ENCODE results near the gene ITSN1.
A peak's percentile ranks its signal among the peaks of the same experiment; 100 is the strongest.
"Not testable (repeated sequence)": the region's sequence is repeated elsewhere in the genome, so short reads cannot be mapped to it uniquely, and the experiment has no call there.

The ITSN1 gene

DNA sequence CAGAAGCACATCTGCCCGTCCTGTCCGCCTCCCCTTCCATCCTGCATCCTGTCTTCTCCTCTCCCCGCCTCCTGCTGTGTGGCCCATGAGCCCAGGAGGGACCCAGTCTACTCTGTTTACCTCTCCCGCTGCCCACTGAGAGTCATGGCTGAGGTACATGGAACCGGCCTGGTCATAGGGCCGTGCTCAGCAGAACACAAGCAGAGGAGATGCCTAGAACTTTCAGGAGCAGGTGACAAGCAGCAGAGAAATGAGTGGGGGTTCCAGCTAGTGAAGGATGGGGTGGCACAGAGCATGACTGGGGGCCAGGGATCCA is 202.5 kb downstream of the ITSN1 start:
- no peak for DNase-seq

DNA sequence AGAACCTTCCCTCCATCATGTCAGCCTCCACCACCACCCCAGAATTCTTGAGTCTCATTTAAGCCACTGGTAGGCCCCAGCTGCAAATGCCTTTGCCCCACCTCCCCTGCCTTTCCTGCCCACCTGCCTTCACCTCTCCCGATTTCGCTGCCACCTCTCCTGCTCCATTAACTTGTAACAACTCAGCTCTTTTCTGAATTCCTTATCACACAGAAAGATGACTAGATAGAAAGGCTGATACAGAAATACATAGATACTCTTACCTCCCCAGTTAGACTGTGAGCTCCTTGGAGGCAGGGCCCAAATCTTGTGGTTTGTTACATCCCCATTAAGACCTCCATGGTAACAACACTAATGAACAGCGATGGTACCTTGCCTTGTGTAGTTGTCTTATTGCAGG is 203.8 kb downstream of the ITSN1 start:
- no peak for DNase-seq

DNA sequence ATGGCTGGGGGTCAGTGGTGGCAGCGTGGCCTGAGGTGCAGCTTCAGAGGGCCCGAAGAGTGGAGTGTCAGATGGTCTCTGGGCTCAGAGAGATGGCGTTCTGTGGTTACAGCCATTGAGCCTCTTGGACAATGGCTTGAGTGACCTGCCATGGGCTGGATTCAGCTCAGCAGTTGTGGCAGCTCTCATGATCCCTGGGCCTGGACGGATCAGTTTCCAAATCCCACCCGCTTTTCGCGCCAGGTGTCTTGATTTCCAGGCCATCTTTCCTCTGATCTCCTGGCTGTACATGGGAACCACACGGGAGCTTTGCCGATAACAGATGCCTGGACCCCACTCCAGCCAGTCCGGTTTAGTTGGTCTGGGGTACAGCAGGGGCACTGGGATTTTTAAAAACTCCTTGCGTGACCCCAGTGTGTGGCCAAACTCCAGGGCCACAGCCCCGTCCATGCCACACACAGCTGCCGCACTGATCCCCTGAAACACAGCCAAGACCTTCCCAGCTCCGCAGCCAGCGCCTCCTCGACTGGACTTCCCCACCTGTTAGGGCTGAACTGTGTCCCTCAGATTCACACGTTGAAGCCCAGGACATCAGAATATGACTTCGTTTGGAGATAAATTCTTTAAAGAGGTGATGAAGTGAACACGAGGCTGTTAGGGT is 205.4 kb downstream of the ITSN1 start:
- no peak for DNase-seq

DNA sequence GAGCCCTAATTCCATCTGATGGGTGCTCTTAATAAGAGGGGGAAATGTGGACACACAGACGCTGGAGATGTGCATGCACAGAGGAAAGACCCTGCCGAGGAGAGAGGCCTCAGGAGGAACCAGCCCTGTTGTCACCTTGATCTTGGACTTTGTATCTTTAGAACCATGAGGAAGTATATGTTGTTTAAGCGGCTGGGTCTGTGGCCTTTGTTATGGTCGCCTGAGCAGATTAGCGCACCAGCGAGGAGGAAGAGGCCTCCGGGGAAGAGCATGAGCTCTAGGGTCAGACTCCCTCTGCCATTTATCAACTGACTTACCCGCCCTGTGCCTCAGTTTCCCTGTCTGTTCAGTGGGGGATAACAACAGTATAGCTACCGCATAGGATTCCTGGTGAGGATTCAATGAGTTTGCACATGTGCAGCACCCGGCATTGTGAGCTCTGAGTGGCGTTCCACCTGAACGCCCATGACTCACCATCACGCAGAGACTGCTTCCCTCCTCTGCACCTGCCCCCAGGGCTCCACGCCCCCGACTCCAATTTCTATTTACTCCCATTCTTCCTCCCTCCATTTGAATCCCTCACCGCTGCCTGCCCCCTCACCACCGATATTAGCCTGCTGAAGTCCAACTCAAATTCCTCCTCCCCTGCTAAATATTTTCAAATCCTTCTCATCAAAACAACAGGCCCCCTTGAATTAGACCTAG is 206.1 kb downstream of the ITSN1 start:
- peak; percentile 8 for DNase-seq

DNA sequence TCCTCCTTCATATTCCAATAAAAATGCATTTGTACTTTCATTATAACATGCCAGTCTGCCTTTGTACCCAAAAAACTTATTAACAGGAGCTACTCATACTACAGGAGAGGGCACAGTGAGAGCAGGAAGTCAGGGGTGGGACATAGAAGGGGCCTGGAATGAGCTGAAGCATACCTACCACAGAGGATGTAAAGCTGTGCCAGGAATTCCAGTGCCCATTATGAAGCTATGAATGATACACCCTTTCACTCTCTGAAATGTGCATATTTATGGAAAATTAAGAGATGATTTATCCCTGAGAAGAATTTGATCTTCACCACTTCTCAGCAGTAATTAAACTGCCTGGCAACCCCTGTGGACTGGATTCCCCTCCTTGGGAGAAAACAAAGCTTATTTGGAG is 207.5 kb downstream of the ITSN1 start:
- no peak for DNase-seq

DNA sequence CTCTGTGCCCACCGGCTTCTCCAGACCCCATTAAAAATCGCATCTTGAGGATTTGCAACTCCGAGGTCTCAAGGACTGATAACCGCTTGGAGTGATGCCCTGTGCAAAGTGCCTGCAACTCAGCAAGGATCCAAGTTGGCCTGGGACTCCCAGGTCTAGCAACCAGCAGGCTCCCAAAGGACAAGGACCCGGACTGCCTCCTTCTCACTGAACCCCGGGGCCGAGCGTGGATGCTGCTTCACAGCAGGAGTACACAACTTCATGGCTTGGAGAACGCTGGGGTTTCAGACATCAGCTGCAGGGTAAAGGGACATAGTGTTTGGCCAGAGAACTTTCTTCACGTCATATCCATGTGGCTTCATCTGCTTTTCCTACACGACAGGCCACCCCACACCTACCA is 208.1 kb downstream of the ITSN1 start:
- no peak for DNase-seq

DNA sequence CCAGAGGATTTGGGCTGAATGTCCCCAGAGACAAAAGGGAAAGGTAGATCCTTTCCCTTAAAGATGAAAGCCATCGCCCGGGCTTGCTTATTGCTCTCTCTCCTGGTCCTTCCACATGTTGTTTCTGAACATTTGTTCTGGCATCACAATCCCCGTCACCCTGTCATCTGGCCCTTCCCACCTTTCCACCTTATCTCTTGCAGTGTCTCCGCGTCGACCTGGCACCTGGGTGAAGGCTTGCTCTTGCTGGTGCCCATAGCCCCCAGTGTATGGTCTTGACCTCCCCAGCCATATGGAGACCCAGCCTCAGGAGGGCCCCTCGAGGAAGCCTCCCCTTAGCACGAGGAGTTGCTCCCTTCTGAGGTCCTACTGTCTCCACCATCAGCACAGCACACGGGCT is 208.7 kb downstream of the ITSN1 start:
- no peak for DNase-seq

DNA sequence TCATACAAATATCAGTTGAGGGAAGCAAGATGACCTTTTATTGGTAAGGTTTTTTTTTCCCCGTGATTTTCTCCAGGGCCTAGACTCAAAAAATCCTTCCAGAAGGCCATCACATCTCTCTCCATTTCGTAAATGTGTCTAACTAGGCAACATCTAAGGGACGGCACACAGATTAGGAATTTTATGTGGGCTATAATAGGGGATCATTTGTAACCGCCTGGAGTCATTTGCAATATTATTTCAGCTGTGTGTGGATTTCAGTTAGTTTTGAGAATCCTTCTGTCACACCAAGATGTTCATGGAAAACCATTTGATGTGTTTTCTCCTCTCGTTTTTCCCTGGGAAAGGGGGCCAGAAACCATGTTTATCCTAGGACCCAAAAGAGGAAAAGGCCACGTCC is 210.2 kb downstream of the ITSN1 start:
- DNase-seq, result no peak

DNA sequence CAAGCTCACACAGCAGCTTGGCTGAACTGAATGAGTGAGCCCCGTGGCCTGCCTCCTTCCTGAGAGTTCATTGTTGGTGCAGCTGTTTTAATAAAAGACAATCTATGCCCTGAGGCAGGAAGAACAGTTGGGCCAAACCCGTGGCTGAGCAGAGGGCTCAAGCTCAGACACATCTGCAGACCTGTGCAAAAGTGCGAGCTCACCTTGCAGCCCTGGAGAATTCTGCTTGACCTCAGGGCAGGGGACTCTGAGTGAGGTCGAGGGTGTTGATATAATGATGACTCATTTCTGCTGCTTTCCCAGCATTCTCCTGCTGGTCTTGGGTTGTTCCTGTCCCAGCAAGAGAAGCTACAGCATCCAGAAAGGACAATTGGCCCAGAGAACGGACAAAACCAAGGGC is 212.3 kb downstream of the ITSN1 start:
- no peak for DNase-seq

DNA sequence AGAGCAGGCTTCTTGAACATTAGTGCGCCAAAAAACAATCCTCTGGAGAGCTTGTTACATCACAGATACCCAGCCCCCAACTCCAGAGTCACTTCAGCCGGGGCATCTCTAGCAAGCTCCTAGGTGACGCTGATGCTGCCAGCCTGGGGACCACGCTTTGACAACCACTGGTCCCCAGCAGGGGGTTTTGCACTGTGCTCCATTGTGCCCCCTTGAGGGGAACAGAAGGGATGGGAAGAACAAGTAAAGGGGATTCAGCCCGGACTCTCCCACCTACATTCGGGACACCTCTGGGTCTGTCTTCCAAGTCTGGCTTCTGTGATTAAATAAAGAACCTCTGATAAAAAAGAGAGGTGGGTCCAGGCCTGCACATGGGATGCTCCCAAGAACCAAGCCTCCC is 212.9 kb downstream of the ITSN1 start:
- DNase-seq, result no peak

DNA sequence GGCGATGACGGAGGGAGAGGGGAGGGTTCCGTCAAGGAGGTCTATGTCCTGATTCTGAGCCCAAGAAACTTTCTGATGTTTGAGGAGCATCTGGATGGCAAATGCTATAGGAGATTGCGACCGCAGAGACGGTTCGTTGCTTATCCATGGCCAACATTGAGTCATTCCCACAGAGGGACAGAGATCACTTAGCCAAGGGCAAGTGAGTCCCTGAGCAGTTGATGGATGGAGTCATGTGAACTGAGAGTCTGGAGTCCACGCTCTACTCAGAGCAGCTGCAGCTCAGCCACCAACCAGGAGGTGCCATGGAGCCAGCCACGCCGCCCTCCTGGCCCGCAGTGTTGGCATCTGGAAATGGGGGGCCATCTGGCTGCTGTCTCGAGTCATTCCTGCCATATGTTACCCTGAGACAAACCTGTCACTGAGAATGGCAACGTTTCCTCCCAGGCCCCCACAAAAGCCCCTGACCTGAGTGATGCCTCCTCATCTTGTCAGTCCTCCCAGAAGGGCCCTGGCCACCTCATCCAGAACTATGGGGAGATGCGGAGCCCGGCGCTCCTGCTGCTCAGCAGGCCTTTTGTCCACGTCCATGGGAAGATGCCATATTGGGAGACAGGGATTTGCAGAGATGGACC is 214.7 kb downstream of the ITSN1 start:
- no peak for DNase-seq

DNA sequence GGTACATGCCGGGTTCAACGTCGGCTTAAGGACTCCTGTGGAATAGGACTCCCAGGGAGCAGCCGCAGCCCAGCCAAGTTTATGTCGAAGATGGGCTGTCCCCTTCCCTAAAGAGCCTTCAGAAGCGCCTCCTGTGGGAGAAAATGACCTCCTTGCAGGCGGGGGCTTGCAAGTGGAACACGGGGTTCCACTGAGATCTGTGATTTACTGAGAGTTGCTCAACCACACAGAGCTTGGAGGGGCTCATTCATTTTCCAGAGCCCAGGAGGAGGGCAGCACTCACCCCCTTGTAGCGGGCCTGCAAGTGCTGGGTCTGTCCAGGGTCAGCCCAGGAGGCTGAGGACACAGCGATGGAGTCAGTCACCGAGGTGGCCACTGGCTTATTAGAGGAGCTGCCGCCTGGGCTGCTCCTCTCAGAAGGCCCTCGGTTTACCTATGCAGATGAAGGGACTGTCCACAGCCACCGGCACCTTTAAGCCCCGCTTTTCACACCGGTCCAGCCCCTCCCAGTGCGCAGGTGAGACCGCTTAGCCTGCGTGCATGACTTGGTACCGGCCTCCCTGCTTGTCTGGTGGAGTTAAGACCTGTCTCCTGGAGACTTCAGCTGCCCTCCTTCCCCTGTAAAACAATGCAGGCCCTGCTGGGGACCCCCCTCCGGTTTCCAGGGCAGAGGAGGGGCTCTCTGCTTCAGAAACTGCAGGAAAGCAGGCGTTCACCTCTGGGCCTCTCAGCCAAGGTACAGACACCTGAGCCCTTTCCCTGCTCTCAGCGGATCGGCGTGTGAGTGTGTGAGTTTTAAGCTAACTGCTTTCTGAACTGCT is 215.8 kb downstream of the ITSN1 start:
- DNase-seq, result no peak

DNA sequence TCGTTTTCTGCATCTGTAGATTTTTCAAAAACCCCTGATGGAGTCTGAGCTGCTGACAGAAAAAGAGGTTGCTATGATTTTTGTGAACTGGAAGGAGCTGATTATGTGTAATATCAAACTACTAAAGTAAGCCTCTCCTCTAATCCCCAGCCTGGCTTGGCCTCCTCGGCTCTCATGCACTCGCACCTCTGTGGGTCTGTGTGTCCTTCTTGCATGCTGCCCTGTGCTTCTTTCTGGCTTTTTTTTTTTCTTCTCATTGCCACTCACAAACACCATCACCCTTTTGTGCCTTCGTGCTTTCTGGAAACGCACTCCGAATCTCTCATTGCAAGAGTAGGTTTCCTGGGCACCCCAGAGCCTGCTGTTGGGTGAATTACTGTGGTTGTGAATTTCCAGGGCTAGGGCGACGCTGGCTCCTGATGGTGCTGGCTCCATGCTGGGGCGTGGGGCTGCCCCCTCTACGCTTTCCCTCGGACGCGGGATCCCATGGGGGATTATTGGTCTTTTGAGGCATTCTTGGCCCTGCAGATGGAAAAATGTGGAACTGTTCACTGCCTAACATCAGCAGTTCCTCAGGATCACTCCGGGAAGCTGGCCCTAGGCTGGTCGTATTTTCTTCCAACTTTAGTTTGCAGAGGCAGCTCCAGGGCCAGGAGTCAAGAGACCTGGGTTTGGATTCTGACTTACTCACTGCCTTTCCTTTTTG is 216.5 kb downstream of the ITSN1 start:
- no peak for DNase-seq

DNA sequence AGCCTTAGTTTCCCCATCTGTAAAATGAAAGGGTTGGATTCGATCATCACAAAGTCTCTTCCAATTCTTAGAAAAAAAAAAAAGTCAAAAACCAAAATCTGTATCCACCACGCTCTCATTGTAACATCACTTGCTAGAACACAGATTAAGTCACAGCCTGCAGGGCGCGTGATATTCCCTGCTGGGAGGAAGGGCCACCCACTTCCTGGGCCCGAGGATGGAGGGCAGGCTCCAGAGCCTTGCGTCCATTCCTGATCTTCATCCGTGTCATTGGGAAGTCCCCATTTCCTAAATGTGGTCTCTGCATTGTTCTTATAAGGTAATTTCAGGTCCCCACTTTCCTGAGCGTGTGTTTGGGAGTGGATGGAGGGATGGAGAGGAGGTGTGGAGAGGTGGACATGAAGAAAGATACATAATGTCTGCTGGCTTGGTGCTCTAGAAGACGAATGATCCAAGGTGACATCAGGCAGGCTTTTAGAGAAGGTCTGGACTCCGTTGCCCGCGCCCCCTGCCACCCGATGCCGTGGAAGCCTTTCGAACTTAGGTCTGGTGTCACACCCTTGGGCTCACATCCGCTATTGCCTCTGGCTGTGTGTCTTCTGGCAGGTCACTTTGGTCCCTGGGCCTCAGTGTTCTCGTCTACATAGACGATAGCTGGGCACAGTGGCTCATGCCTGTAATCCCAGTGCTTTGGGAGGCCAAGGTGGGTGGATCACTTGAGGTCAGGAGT is 217.2 kb downstream of the ITSN1 start:
- DNase-seq, result no peak

DNA sequence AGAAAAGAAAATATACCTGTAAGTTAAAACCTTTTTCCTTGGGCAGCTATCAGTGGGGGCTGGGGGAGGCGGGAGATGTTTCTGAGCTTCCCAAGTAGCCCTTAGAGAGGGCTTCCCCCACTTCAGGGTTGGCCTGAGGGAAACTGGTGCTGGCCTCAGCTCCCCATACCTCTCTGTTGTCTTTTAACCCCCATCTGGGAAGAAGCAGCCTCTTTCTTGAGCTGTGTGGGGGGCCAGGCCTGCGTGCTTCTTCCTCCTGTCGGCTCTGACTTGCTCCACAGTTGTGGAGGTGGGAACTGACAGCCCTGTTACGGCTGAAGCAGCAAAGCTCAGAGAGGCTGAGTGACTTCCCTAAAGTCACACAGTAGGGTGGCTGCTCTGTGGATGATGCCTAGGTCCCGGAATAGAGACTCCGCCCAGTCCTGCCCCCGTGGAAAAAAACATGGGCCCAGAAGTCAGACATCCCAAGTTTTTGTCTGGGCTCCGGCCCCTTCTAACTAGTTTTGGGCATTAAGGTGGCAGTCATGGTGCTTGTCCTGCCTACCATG is 218.1 kb downstream of the ITSN1 start:
- DNase-seq, result no peak

DNA sequence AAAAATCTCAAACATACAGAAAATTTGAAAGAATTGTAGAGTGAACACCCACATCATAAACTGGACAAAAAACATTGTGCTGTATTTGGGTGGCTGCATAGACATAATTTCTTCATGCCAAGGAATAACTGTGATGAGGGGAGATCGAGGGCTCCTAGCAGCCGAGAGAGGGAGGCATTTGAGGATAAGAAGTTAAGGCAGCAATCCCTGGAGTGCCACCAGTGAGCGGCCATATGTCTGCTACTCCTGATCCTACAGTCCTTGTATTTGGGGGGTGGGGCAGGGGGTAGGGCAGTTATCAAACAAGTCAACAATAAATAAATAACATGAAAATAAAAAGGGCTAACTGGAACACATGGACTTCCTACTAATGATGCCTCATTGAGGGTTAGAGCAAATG is 218.8 kb downstream of the ITSN1 start:
- DNase-seq, result no peak

DNA sequence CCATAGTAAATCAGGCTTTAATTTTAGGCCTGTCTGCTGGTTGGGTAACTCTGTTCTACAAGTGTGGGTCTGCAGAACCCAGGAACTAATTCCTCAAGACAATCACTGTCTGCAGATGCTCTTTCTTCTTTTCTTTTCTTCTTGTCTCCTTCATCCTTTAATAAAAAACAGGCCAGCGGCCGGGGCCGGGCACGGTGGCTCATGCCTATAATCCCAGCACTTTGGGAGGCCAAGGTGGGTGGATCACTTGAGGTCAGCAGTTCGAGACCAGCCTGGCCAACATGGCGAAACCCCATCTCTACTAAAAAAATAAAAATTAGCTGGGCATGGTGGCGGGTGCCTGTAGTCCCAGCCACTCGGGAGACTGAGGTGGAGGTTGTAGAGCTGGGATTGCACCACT is 220.9 kb downstream of the ITSN1 start:
- not testable (repeated sequence) for DNase-seq

DNA sequence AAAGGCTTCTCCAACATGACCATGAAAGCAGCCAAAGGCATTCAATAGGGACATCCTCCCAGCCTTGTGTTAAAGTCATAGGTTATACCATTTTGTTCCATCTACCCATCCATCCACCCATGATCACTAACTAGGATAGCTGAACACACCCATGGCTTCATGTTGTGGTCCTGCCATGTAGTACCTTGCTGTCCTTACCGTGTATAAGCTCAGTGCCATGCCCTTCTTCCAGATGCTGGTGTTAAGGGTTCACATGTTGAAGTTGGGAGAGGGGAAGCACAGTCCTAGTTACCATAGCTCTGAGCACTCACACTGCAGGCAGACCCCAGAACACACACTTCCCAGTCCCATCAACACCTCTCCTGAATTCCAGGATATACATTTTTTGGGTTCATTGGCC is 221.8 kb downstream of the ITSN1 start:
- no peak for DNase-seq

DNA sequence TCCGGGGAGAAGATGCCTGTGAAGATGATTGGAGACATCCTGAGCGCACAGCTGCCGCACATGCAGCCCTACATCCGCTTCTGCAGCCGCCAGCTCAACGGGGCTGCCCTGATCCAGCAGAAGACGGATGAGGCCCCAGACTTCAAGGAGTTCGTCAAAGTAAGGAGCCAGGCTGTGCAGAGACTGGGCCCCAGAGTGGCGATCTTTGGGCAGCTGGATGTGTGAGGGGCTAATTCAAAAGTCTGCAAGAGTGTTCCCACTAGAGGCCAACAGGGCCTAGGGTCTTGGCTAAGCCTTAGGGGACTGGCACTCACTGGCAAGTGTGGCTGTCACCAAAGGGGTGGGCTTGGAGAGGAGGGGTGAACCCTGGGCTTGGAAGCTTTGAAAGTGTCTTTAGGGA is 222.9 kb downstream of the ITSN1 start:
- no peak for DNase-seq

DNA sequence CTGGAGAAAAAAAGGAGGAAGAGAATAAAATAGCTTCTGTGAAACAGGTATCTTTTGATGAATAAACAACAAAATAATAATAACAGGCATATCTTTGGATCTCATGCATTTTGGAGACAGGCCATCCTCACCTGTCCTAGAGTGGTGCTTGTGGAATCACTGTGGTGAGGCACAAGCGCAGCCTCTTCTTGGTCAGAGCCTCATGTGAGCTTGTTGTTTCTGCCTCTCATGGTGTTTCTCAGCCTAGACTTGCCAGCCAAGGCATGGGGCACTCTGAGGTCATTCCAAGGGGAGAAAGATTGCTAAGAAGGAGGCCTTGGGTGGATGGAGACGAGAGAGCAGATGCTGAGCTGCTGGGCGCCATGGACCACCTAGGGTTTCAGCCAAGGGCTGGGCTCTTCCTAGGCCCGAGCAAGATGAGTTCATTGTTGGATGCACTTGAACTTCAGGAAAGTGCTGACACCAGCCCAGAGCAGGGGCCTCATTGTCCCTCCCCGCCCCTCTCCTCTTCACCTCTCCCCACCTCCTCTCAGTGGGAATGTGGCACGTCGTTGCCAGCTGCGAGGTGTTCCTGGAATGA is 223.8 kb downstream of the ITSN1 start:
- DNase-seq, result no peak

DNA sequence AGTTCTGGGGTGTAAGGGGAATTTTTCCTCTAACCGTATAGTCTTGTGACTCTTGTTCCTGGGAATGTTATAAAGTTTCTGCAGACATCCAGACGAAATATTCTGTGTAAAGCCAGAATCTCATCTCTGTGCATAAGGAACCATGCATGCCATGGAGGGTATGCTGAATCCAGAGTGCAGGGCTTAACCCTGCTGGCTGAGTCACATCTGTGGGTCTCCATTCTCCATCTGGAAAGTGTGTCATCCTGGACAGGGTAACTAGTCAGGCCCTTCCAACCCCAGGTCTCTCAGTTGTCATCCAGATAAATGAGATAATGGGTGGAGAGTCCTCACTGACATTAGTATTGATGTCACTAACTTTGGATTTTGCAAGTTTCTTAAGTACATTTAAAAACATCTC is 224.5 kb downstream of the ITSN1 start:
- no peak for DNase-seq

DNA sequence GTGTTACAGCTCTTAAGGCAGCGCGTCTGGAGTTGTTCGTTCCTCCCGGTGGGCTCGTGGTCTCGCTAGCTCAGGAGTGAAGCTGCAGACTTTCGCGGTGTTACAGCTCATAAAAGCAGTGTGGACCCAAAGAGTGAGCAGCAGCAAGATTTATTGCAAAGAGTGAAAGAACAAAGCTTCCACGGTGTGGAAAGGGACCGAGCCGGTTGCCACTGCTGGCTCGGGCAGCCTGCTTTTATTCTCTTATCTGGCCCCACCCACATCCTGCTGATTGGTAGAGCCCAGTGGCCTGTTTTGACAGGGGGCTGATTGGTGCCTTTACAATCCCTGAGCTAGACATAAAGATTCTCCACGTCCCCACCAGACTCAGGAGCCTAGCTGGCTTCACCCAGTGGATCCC is 225.6 kb downstream of the ITSN1 start:
- not testable (repeated sequence) for DNase-seq
